ENCODE measurements around the gene AHI1. TPM values are rescaled to one million over a fixed set of nuclear protein-coding genes. Genes with fewer than 3 reads are reported as not detected.
"Not testable (repeated sequence)": the region's sequence is repeated elsewhere in the genome, so short reads cannot be mapped to it uniquely, and the experiment has no call there.

The AHI1 gene
- total RNA-seq, 3 donors from 2014 or later (not counting 1 experiment from before 2014, with no cell fraction given) = 24.0 to 40.3 (median 32.4) TPM

DNA sequence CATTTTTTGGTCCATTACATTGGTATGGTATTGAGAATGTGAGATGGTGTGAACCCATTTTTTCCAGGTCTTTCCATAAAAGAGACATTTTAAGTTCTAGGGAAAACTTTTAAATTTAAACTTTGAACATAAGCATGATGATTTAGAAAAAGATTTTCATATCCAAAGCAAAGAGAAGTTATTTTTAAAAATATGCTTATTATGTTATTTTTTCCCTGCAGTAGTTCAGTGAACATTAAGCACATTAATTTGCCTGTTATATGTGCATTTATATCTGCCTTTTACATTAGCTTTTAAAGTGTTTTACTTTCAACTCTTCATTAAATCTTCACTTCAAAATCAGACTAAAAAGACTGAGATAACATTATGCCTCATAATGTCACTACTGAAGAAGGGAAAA, 116.7 kb downstream of the AHI1 start:
- TF ChIP-seq, protein P1, sequence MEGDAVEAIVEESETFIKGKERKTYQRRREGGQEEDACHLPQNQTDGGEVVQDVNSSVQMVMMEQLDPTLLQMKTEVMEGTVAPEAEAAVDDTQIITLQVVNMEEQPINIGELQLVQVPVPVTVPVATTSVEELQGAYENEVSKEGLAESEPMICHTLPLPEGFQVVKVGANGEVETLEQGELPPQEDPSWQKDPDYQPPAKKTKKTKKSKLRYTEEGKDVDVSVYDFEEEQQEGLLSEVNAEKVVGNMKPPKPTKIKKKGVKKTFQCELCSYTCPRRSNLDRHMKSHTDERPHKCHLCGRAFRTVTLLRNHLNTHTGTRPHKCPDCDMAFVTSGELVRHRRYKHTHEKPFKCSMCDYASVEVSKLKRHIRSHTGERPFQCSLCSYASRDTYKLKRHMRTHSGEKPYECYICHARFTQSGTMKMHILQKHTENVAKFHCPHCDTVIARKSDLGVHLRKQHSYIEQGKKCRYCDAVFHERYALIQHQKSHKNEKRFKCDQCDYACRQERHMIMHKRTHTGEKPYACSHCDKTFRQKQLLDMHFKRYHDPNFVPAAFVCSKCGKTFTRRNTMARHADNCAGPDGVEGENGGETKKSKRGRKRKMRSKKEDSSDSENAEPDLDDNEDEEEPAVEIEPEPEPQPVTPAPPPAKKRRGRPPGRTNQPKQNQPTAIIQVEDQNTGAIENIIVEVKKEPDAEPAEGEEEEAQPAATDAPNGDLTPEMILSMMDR (IDR thresholded peaks at IDR 0.05) = no peak
- intact Hi-C loops (cut with micrococcal nuclease) = no loop called here
- no peak overlapping the region for H3K27ac ChIP-seq (ENCODE audit: low read length)
- no peak overlapping the region for H3K27ac Mint-ChIP-seq
- no peaks in the 10 kb centered on the region for H3K4me1 ChIP-seq (ENCODE audit: control insufficient read depth, insufficient read depth, low read length)
- DNase-seq (no peak), ATAC-seq (no peak)
- no peaks in the 10 kb centered on the region for H3K36me3 ChIP-seq (ENCODE audit: control insufficient read depth, insufficient read depth, low read length)
- H3K9me3 Mint-ChIP-seq = no peaks in the 10 kb centered on the region
- H3K36me3 Mint-ChIP-seq = no peaks in the 10 kb centered on the region
- no peaks in the 10 kb centered on the region for H3K27me3 Mint-ChIP-seq (ENCODE audit: low read depth in 2 of 2)
- no peaks in the 10 kb centered on the region for H3K27me3 ChIP-seq (ENCODE audit: control insufficient read depth, insufficient read depth, low read length)
- no peaks in the 10 kb centered on the region for H3K4me1 Mint-ChIP-seq
- H3K4me3 Mint-ChIP-seq = no peak overlapping the region
- H3K9me3 ChIP-seq (ENCODE audit: control insufficient read depth, insufficient read depth, low read length) = no peaks in the 10 kb centered on the region
- H3K4me3 ChIP-seq (ENCODE audit: low read length) = no peak overlapping the region

DNA sequence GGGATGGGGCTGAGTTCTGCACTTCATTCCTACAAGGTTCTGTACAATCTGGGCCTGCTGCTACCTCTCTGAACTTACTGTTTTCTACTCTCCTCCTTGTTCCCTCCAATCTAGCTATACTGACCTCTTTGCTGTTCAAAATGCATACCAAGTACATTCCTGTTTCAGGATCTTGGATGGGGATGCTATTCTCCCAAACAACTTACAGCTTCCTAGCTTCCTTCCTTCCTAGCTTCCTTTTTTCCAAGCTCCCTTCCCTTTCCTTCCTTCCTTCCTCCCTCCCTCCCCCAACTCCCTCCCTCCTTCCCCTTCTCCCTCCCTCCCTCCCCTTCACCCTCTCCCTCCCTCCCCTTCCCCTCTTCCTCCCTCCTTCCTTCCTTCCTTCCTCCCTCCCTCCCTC, 117.9 kb downstream of the AHI1 start:
- Histone ChIP-seq H3K27ac (ENCODE audit: low read length) (no peak overlapping the region), H3K4me1 (ENCODE audit: control insufficient read depth, insufficient read depth, low read length) (no peaks in the 10 kb centered on the region), H3K4me3 (ENCODE audit: low read length) (no peak overlapping the region), H3K27me3 (ENCODE audit: control insufficient read depth, insufficient read depth, low read length) (no peaks in the 10 kb centered on the region), H3K9me3 (ENCODE audit: control insufficient read depth, insufficient read depth, low read length) (no peaks in the 10 kb centered on the region), H3K36me3 (ENCODE audit: control insufficient read depth, insufficient read depth, low read length) (no peaks in the 10 kb centered on the region)
- TF ChIP-seq, protein P1 (IDR thresholded peaks at IDR 0.05) = no peak
- intact Hi-C loops (cut with micrococcal nuclease) = no loop called here
- Mint-ChIP-seq H3K4me3 (no peak overlapping the region), H3K4me1 (no peaks in the 10 kb centered on the region), H3K27me3 (ENCODE audit: low read depth in 2 of 2) (no peaks in the 10 kb centered on the region), H3K27ac (no peak overlapping the region), H3K9me3 (no peaks in the 10 kb centered on the region), H3K36me3 (no peaks in the 10 kb centered on the region)
- DNase-seq = no peak
- ATAC-seq = no peak

DNA sequence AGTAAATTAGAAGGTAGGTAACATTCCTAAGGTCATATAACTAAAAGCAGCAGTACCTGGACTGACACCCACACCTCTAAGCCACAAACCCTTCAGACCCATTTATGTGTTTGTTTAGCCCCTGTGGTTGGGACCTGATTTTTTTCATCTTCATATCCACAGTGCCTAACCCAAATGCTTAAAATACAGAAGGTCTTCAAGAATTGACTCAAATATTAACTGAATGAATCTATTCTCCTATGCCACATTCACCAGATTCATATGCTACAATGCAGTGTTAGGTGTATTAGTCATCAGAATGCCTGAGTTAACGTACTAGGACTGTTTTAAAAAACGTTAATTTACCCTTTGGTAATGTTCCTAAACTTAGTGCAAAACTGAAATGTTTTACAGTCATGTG, 124.8 kb downstream of the AHI1 start:
- Histone ChIP-seq H3K27ac (ENCODE audit: low read length) (no peak overlapping the region), H3K4me1 (ENCODE audit: control insufficient read depth, insufficient read depth, low read length) (no peaks in the 10 kb centered on the region), H3K36me3 (ENCODE audit: control insufficient read depth, insufficient read depth, low read length) (no peaks in the 10 kb centered on the region), H3K9me3 (ENCODE audit: control insufficient read depth, insufficient read depth, low read length) (no peaks in the 10 kb centered on the region), H3K27me3 (ENCODE audit: control insufficient read depth, insufficient read depth, low read length) (no peaks in the 10 kb centered on the region), H3K4me3 (ENCODE audit: low read length) (no peak overlapping the region)
- no peaks in the 10 kb centered on the region for H3K27me3 Mint-ChIP-seq (ENCODE audit: low read depth in 2 of 2)
- H3K36me3 Mint-ChIP-seq = peaks cover 18% of the 10 kb centered on the region
- no peak for ATAC-seq
- DNase-seq = no peak
- H3K9me3 Mint-ChIP-seq = peaks cover 5 to 7% of the 10 kb centered on the region in 2 donors
- no peak overlapping the region for H3K27ac Mint-ChIP-seq
- H3K4me1 Mint-ChIP-seq = no peaks in the 10 kb centered on the region
- intact Hi-C loops (cut with micrococcal nuclease) = no loop called here
- H3K4me3 Mint-ChIP-seq = no peak overlapping the region
- 60% methylated on average over 2 of the region's 2 CpGs for WGBS (ENCODE audit: insufficient coverage)
- TF ChIP-seq, protein P1 (IDR thresholded peaks at IDR 0.05) = no peak

DNA sequence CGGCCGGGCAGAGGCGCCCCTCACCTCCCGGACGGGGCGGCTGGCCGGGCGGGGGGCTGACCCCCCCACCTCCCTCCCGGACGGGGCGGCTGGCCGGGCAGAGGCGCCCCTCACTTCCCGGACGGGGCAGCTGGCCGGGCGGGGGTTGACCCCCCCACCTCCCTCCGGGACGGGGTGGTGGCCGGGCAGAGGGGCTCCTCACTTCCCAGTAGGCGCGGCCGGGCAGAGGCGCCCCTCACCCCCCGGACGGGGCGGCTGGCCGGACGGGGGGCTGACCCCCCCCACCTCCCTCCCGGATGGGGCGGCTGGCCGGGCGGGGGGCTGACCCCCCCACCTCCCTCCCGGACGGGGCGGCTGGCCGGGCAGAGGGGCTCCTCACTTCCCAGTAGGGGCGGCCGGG, 133.9 kb downstream of the AHI1 start:
- H3K27me3 Mint-ChIP-seq (ENCODE audit: low read depth in 2 of 2); intact Hi-C loops (cut with micrococcal nuclease); ATAC-seq; H3K27ac ChIP-seq (ENCODE audit: low read length); H3K4me3 ChIP-seq (ENCODE audit: low read length); H3K27ac Mint-ChIP-seq; H3K36me3 ChIP-seq (ENCODE audit: control insufficient read depth, insufficient read depth, low read length); H3K4me1 ChIP-seq (ENCODE audit: control insufficient read depth, insufficient read depth, low read length); H3K9me3 ChIP-seq (ENCODE audit: control insufficient read depth, insufficient read depth, low read length); H3K4me3 Mint-ChIP-seq; DNase-seq; H3K4me1 Mint-ChIP-seq; H3K27me3 ChIP-seq (ENCODE audit: control insufficient read depth, insufficient read depth, low read length): not testable (repeated sequence)
- WGBS (ENCODE audit: insufficient coverage) = 92% methylated on average over 16 of the region's 39 CpGs
- peaks cover 12 to 15% of the 10 kb centered on the region in 2 donors for H3K9me3 Mint-ChIP-seq
- peaks cover 22% of the 10 kb centered on the region for H3K36me3 Mint-ChIP-seq
